BE2C (cell line): ENCODE results near the gene GC.

Experiments
- DNase-seq: peaks from one replicate; pipeline ENCODE4 v3.0.0-alpha.2; 2020
- H3K27me3 ChIP-seq: fragments of 250-450 bp; sonication (Bioruptor Pico); 2 replicates; pipeline ENCODE4 v1.5.1; 2020; ENCODE audit warnings: mild to moderate bottlenecking
- H3K36me3 ChIP-seq: fragments of 250-450 bp; sonication (Bioruptor Pico); 2 replicates; pipeline ENCODE4 v1.5.1; 2020; ENCODE audit warnings: mild to moderate bottlenecking
- H3K4me1 ChIP-seq: fragments of 250-450 bp; sonication (Bioruptor Pico); 2 replicates; pipeline ENCODE4 v1.5.1; 2020
- H3K4me3 ChIP-seq: 2 replicates; pipeline ENCODE4 v1.5.1; 2011; ENCODE audit warnings: low read depth, low read length
- H3K9me3 ChIP-seq: fragments of 250-450 bp; sonication (Bioruptor Pico); 2 replicates; pipeline ENCODE4 v1.5.1; 2020
- TF ChIP-seq, protein P1 (sequence below): IDR thresholded peaks from 2 replicates; pipeline ENCODE4 v1.5.1; 2012; ENCODE audit warnings: mild to moderate bottlenecking, low read depth, low read length

The GC gene

DNA sequence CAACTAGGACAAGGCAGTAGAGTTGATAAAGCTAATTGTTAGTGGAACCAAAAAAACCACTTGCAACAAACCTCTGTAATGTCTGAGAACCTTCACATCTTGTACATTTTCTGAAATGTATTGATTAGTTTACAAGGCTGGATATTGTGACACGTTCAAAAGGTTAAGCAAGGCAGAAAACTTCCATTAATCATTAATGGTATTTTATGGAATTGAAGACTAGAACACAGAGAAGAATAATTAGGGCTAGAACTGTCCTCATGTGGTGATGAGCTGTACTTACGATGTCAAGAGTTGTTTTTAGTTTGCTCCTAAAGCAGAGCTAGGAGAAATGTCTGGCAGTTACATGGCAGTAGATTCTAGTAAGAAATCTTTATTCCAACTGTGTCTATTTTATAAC lies 12.3 kb downstream of the GC start:
- DNase-seq = no peak
- TF ChIP-seq, protein P1, sequence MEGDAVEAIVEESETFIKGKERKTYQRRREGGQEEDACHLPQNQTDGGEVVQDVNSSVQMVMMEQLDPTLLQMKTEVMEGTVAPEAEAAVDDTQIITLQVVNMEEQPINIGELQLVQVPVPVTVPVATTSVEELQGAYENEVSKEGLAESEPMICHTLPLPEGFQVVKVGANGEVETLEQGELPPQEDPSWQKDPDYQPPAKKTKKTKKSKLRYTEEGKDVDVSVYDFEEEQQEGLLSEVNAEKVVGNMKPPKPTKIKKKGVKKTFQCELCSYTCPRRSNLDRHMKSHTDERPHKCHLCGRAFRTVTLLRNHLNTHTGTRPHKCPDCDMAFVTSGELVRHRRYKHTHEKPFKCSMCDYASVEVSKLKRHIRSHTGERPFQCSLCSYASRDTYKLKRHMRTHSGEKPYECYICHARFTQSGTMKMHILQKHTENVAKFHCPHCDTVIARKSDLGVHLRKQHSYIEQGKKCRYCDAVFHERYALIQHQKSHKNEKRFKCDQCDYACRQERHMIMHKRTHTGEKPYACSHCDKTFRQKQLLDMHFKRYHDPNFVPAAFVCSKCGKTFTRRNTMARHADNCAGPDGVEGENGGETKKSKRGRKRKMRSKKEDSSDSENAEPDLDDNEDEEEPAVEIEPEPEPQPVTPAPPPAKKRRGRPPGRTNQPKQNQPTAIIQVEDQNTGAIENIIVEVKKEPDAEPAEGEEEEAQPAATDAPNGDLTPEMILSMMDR = no peak
- Histone ChIP-seq H3K4me3 (no peak overlapping the region), H3K36me3 (no peaks in the 10 kb centered on the region), H3K9me3 (no peaks in the 10 kb centered on the region), H3K4me1 (no peaks in the 10 kb centered on the region), H3K27me3 (no peaks in the 10 kb centered on the region)

DNA sequence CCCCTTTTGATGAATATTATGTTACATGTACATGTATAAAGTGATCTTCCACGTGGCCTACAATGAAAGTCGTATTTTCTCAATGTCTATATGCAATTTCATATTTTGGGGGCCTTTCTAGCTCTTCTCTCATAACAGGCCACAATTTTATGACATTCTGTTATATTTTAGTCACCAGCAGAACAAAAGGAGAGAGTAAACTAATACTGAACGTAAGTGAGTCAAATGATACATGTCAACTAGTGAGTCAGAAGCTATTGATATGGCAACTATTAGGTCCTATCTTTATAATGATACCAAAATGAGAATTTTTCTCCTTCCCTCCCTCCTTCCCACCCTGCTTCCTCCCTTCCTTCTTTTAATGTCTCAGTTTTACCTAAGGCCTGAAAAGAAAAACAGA lies 14.4 kb downstream of the GC start:
- Histone ChIP-seq H3K36me3 (no peaks in the 10 kb centered on the region), H3K4me1 (no peaks in the 10 kb centered on the region), H3K4me3 (no peak overlapping the region), H3K27me3 (no peaks in the 10 kb centered on the region), H3K9me3 (no peaks in the 10 kb centered on the region)
- TF ChIP-seq, protein P1 = no peak
- DNase-seq = no peak

DNA sequence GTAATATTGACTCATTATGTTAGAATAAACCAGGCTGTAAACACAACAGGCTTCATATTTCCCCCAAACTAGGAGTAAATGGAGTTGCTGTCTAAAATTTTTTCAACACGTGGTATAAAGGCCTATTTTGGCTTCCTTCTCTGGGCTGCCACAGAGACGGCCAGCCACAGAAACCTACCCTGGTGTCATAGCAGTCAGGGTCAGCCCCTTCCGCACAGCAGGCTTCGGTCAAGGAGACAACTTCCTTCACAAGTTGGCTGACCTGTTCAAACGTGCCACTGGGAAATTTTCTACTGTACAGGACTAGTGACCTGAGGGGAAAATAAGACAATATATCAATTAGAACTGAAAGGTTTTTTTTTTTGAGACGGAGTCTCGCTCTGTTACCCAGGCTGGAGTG lies 15.8 kb downstream of the GC start:
- DNase-seq = no peak
- Histone ChIP-seq H3K36me3 (no peaks in the 10 kb centered on the region), H3K27me3 (no peaks in the 10 kb centered on the region), H3K9me3 (no peaks in the 10 kb centered on the region), H3K4me3 (no peak overlapping the region), H3K4me1 (no peaks in the 10 kb centered on the region)
- TF ChIP-seq, protein P1 = no peak

DNA sequence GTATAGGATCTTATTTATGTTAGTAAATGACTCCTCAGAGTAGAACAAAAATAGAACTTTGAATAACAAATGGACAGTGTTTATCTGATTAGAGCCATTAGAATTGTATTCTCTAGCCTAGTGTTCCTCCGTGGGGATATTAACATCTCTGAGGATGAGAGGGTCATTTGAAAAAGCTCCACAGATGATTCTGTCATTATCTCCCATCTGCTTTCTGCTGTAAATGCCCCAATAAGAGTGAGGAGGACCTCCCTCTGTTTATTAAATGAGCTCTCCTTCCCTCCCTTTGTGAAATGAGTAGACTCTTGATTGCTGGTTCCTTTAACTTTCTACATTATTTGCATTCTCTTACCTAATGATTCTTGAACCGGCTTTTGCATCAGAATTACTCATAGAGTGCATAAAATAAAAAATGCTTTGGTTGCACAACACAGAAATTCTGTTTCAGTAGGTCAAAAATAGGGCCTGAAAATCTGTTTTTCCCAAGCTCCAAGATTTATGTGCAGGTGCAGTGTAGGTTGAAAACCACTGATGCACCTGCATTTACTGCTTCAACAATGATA lies 18.0 kb downstream of the GC start:
- no peaks in the 10 kb centered on the region for H3K4me1 ChIP-seq
- no peaks in the 10 kb centered on the region for H3K9me3 ChIP-seq
- H3K36me3 ChIP-seq = no peaks in the 10 kb centered on the region
- DNase-seq = no peak
- H3K27me3 ChIP-seq = no peaks in the 10 kb centered on the region
- TF ChIP-seq, protein P1 = no peak
- H3K4me3 ChIP-seq = no peak overlapping the region

DNA sequence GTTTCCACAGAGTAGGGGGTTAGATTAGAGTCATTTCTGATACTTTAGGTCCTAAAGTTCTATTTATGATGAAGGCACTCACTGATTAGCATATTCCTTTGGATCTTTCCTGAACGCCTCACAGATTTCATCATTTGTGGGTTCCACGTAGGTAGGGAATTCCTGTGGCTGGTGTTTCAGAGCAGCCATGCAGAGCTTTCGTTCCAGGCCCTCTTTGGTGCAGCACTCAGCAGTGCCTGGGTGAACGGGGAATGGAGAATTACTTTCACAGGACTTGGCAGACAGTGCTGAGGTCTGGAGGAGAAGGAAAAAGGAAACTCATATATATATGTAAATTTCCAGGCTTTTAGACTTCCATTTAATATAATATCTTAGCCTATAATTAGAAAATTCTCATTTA lies 18.5 kb downstream of the GC start:
- Histone ChIP-seq H3K4me3 (no peak overlapping the region), H3K36me3 (no peaks in the 10 kb centered on the region), H3K9me3 (no peaks in the 10 kb centered on the region), H3K4me1 (no peaks in the 10 kb centered on the region), H3K27me3 (no peaks in the 10 kb centered on the region)
- DNase-seq = no peak
- TF ChIP-seq, protein P1 = no peak

DNA sequence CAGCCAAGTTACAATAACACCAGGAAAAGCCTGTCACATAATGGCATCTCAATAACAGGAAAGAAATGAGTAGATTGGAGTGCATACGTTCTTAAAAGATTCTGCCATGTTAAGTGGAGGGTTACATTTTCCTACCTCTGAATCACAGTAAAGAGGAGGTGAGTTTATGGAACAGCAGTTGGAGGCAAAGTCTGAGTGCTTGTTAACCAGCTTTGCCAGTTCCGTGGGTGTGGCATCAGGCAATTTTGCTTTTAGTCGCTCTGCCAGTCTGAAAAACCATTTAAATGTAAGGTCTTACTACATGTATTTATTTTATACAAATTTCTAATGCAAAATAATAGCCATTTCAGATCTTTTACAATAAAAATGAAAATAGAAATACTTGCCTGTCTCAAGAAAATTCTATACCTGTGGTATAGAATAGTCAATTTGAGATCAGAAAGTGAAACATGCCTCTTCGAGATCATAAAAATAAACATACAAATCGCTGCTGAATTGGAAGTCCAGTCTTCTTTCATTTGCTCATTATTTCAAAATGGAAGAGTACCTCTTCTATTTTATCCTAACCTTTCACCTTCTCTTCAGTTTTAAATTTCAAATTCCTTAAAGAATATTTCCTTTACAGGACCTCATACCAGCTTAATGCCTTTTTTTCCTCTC lies 31.4 kb downstream of the GC start:
- DNase-seq = no peak
- Histone ChIP-seq H3K27me3 (no peaks in the 10 kb centered on the region), H3K4me1 (no peaks in the 10 kb centered on the region), H3K4me3 (no peak overlapping the region), H3K36me3 (no peaks in the 10 kb centered on the region), H3K9me3 (no peaks in the 10 kb centered on the region)
- TF ChIP-seq, protein P1 = no peak
